WTC11 (cell line): ENCODE measurements around the gene TPRG1L.

Source experiments
- CTCF ChIP-seq: fragments of 200-600 bp; IDR thresholded peaks from 2 replicates; pipeline ENCODE4 v1.8.0; 2022; ENCODE audit warnings: antibody characterized with exemption
- ELF4 ChIP-seq: sonication (generic); formaldehyde crosslinking; IDR thresholded peaks from 2 replicates; pipeline ENCODE4 v1.8.1; 2022; ENCODE audit warnings: low read depth, mild to moderate bottlenecking, moderate library complexity, missing genetic modification reagents
- ESRRA ChIP-seq: sonication (generic); formaldehyde crosslinking; IDR thresholded peaks from 2 replicates; pipeline ENCODE4 v1.8.1; 2022; ENCODE audit warnings: mild to moderate bottlenecking, missing genetic modification reagents, borderline replicate concordance
- TF ChIP-seq, protein P1 (sequence below): sonication (generic); formaldehyde crosslinking; IDR thresholded peaks from 2 replicates; pipeline ENCODE4 v1.8.0; 2022; ENCODE audit warnings: missing genetic modification reagents

DNA sequence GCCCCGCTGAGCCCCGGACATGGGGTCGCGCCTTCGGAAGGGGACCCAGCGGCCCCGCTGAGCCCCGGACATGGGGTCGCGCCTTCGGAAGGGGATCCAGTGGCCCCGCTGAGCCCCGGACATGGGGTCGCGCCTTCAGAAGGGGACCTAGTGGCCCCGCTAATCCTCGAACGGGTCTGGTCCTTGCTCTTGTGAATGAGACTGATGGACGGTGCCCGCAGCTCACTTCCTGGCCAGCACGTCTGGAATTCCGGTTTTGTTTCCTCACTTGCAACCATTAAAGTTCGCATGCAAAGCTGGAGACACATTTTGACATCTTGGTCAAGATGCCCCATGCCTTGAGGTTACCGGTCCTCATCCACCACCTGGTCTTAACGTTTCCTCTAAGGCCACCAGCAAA lies 19.5 kb downstream of the TPRG1L start:
- TF ChIP-seq CTCF (no peak), ELF4 (CRISPR knock-in tag) (no peak), ESRRA (CRISPR knock-in tag) (no peak)
- TF ChIP-seq, protein P1, sequence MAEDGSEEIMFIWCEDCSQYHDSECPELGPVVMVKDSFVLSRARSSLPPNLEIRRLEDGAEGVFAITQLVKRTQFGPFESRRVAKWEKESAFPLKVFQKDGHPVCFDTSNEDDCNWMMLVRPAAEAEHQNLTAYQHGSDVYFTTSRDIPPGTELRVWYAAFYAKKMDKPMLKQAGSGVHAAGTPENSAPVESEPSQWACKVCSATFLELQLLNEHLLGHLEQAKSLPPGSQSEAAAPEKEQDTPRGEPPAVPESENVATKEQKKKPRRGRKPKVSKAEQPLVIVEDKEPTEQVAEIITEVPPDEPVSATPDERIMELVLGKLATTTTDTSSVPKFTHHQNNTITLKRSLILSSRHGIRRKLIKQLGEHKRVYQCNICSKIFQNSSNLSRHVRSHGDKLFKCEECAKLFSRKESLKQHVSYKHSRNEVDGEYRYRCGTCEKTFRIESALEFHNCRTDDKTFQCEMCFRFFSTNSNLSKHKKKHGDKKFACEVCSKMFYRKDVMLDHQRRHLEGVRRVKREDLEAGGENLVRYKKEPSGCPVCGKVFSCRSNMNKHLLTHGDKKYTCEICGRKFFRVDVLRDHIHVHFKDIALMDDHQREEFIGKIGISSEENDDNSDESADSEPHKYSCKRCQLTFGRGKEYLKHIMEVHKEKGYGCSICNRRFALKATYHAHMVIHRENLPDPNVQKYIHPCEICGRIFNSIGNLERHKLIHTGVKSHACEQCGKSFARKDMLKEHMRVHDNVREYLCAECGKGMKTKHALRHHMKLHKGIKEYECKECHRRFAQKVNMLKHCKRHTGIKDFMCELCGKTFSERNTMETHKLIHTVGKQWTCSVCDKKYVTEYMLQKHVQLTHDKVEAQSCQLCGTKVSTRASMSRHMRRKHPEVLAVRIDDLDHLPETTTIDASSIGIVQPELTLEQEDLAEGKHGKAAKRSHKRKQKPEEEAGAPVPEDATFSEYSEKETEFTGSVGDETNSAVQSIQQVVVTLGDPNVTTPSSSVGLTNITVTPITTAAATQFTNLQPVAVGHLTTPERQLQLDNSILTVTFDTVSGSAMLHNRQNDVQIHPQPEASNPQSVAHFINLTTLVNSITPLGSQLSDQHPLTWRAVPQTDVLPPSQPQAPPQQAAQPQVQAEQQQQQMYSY (CRISPR knock-in tag), result no peak
